Activated CD4-positive, alpha-beta memory T cell treated with anti-CD3 and anti-CD28 coated beads for 36 hours (primary cell): Measurements from ENCODE around the gene BTBD16. TPM values are rescaled to one million over a fixed set of nuclear protein-coding genes. Genes with fewer than 3 reads are reported as not detected.

Experiments
- CTCF ChIA-PET: fragments of 350-600 bp; sonication (Branson Sonifier 250); formaldehyde crosslinking; loops from one replicate; lab custom pipeline; 2021; ENCODE audit warnings: antibody characterized with exemption, inconsistent platforms; lab: Charles Lee
- POLR2A ChIA-PET: fragments of 350-600 bp; sonication (Branson Sonifier 250); formaldehyde crosslinking; loops from one replicate; lab custom pipeline; 2021; ENCODE audit warnings: antibody characterized with exemption; lab: Charles Lee
- DNase-seq: peaks from one replicate; pipeline ENCODE4 v3.0.0-alpha.2; 2020
- H3K27ac Mint-ChIP-seq: one replicate; pipeline ENCODE4 v1.8.0; 2021; ENCODE audit warnings: mixed read lengths
- H3K27me3 Mint-ChIP-seq: one replicate; pipeline ENCODE4 v1.8.0; 2021; ENCODE audit warnings: mixed read lengths
- H3K36me3 Mint-ChIP-seq: one replicate; pipeline ENCODE4 v1.8.0; 2021; ENCODE audit warnings: mixed read lengths
- H3K4me1 Mint-ChIP-seq: one replicate; pipeline ENCODE4 v1.8.0; 2021; ENCODE audit warnings: low read depth, mixed read lengths
- H3K4me3 Mint-ChIP-seq: one replicate; pipeline ENCODE4 v1.8.0; 2021; ENCODE audit warnings: mild to moderate bottlenecking, mixed read lengths
- H3K9me3 Mint-ChIP-seq: one replicate; pipeline ENCODE4 v1.8.0; 2021; ENCODE audit warnings: mixed read lengths
- intact Hi-C: fragments of 100-400 bp; cut with micrococcal nuclease; formaldehyde crosslinking; loops from one replicate; pipeline ENCODE4 v1.15.1; 2023
- total RNA-seq, 2 experiments: library from RNA; stranded (reverse); gene quantifications; one replicate each; pipeline ENCODE4 v1.2.3, GENCODE V29; 2021

Gene BTBD16
- total RNA-seq, 2 experiments from 2014 or later: not detected

GRCh38 chr10:122237331-122237990 is 33.6 kb upstream of the BTBD16 start:
- Mint-ChIP-seq H3K27me3 (no peaks in the 10 kb centered on the region), H3K9me3 (no peaks in the 10 kb centered on the region), H3K36me3 (no peaks in the 10 kb centered on the region), H3K4me3 (no peak overlapping the region), H3K27ac (no peak overlapping the region), H3K4me1 (no peaks in the 10 kb centered on the region)
- ChIA-PET CTCF (no interaction called here), POLR2A (no interaction called here)
- DNase-seq: no peak
- intact Hi-C loops: no loop called here

DNA sequence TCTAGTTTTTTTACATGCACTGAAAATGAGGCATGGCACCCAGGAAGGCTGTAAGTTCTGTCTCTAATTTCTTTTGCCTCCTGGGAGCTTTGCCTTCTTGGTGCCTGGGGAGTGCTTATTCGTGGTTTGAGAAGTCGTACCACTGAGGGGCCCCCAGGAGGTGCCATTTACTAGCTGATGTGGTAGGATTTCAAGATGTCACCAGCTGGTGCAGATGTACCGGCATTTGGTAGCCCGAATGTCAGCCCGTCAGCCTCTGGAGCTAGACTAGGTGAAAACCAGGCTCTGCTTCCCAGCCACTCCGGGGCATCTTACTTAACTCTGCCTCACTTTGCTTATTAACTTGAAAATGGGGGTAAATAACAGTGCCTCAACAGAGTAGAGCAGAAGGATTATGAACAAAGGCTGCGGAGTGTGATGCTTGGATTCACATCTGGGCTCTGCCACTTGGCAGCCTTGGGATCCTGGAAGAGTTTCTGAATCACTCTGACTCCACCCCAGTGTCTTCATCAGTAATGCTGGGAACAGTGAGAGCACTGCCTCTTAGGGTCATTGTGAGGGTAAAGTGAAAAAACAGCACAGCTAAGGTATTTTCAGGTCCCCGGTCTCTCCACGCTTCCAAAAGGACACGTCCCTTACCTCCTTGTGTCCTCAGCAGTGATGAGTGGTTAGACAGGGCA is 31.4 kb upstream of the BTBD16 start:
- CTCF ChIA-PET: interaction anchor here (1.1 kb wide), 1 partner anchor 59 kb away, joined by 3 read pairs; no protein-coding TSS in a partner anchor
- no peak for DNase-seq
- Mint-ChIP-seq H3K36me3 (no peaks in the 10 kb centered on the region), H3K9me3 (no peaks in the 10 kb centered on the region), H3K4me3 (no peak overlapping the region), H3K27ac (no peak overlapping the region), H3K27me3 (no peaks in the 10 kb centered on the region), H3K4me1 (no peaks in the 10 kb centered on the region)
- intact Hi-C loops: no loop called here
- POLR2A ChIA-PET: no interaction called here

DNA sequence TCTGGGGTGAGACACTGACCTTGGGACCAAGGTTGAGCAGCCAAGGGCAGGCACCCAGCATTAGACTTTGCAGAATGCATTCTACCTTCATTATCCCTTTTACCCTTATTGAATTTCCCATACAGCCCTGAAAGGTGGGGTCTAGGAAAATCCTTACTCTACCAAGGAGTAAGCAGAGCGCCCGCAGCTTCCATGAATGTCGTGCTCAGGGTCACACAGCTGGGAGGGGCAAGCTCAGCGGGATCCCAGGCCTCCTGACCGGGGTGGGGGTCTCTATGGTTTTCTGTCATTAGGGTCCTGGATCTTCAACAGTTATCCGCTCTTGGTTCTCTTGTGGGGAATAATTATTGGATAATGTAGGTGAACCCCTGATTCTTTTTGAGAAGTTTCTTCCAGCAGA is 30.7 kb upstream of the BTBD16 start:
- DNase-seq: no peak
- H3K4me1 Mint-ChIP-seq: no peaks in the 10 kb centered on the region
- H3K9me3 Mint-ChIP-seq: no peaks in the 10 kb centered on the region
- H3K4me3 Mint-ChIP-seq: no peak overlapping the region
- H3K27ac Mint-ChIP-seq: no peak overlapping the region
- ChIA-PET CTCF (no interaction called here), POLR2A (no interaction called here)
- no peaks in the 10 kb centered on the region for H3K27me3 Mint-ChIP-seq
- H3K36me3 Mint-ChIP-seq: no peaks in the 10 kb centered on the region
- intact Hi-C loops: no loop called here

- intact Hi-C loops: no loop called here
- DNase-seq: no peak
- Mint-ChIP-seq H3K27ac (no peak overlapping the region), H3K36me3 (no peaks in the 10 kb centered on the region), H3K4me3 (no peak overlapping the region), H3K27me3 (no peaks in the 10 kb centered on the region), H3K9me3 (no peaks in the 10 kb centered on the region), H3K4me1 (no peaks in the 10 kb centered on the region)
- CTCF ChIA-PET: no interaction called here
- POLR2A ChIA-PET: no interaction called here
Observed at GRCh38 chr10:122241836-122242235, 29.3 kb upstream of the BTBD16 start.

GRCh38 chr10:122243550-122243949 is 27.5 kb upstream of the BTBD16 start:
- ChIA-PET POLR2A (no interaction called here), CTCF (no interaction called here)
- Mint-ChIP-seq H3K27ac (no peak overlapping the region), H3K4me3 (no peak overlapping the region), H3K4me1 (no peaks in the 10 kb centered on the region), H3K9me3 (no peaks in the 10 kb centered on the region), H3K36me3 (no peaks in the 10 kb centered on the region), H3K27me3 (no peaks in the 10 kb centered on the region)
- DNase-seq: no peak
- intact Hi-C loops: no loop called here

DNA sequence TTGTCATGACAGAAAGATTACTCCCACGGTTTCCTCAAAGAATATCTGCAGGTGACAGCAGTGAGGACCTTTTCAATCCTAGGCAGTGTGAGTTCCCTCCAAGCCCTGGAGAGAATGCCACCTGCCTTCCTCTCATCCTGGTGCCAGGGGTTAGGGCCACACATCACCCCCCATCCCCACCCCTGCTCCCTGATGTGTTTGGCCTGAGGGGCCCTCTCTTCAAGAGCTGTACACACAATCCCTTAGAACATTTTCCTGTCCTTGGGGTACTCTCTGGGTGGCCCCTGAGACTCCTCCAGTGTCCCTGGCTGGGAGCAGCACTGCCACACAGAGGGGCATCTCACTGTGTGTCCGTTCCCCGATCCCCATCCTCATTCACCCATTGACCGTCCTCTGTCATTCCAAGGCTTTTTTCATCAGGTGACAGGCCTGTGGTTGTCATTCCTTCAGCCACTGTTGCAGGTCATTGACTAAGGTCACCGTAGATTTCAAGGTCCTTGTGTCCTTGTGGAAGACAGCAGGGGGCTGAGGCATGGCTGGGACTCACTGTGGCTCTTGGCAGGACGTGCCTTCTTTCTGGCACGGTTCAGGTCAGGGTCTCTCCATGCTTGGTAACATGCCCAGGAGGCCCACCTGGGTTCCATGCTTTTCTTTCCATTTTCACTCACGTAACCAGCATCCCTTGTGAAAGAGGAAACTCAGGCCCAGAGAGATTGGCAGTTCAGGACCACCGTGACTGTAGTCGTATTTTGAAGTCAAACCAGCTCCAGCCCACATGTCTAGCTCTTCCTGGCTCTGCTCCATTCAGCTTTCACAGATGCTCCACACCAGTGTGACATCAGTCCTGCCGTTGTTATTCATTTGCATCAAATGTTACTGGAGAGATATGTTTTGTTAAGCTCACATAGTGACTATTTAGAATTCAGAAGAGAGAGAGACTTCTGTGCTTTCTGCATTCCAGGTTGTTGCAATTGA is 26.8 kb upstream of the BTBD16 start:
- no peaks in the 10 kb centered on the region for H3K36me3 Mint-ChIP-seq
- no peak overlapping the region for H3K4me3 Mint-ChIP-seq
- intact Hi-C loops: no loop called here
- no peaks in the 10 kb centered on the region for H3K9me3 Mint-ChIP-seq
- ChIA-PET CTCF (interaction anchor here (2.0 kb wide), 1 partner anchor 23 kb away, joined by 5 read pairs; no protein-coding TSS in a partner anchor), POLR2A (no interaction called here)
- H3K27me3 Mint-ChIP-seq: no peaks in the 10 kb centered on the region
- H3K4me1 Mint-ChIP-seq: no peaks in the 10 kb centered on the region
- H3K27ac Mint-ChIP-seq: no peak overlapping the region
- no peak for DNase-seq

DNA sequence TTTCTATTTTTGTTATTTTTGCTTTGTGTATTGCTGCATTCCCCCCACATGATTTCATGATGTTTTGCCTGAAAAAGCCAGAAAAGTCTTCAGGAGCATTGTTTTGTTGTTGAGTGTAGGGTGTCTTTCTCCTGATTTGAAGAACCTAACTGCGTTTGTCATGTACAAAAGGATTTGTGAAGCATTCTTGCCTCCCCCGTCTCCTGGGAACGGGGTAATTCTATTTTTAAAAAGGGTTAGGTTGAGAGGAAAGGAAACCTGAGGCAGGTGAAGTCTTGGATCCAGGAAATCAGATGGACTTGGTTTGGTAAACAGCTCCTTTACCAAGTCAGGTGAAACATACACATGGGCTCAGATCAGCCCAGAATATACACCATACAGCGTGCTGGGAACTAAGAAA is 26.0 kb upstream of the BTBD16 start:
- DNase-seq: no peak
- ChIA-PET CTCF (interaction anchor here (2.0 kb wide), 1 partner anchor 22 kb away, joined by 5 read pairs; no protein-coding TSS in a partner anchor), POLR2A (no interaction called here)
- Mint-ChIP-seq H3K27me3 (no peaks in the 10 kb centered on the region), H3K9me3 (no peaks in the 10 kb centered on the region), H3K4me1 (no peaks in the 10 kb centered on the region), H3K27ac (no peak overlapping the region), H3K4me3 (no peak overlapping the region), H3K36me3 (no peaks in the 10 kb centered on the region)
- intact Hi-C loops: no loop called here

DNA sequence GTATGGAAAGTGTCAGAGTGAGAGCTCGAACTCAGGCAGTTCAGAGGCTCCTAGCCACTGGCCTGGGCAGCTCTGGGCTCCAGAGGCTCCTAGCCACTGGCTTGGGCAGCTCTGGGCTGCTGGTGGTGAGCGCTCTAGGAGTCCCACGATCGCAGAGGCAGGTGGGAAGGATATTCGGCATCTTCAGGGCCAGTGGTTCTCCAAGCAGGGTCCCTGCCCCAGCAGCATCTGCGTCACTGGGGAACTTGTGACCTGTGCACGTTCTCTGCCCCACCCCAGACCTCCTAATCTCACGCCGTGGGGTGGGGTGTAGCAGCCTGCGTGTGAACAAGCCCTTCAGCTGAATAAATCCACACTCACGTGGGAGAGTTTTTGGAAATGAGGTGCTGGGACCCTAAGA is 25.2 kb upstream of the BTBD16 start:
- Mint-ChIP-seq H3K4me1 (no peaks in the 10 kb centered on the region), H3K27me3 (no peaks in the 10 kb centered on the region), H3K27ac (no peak overlapping the region), H3K9me3 (no peaks in the 10 kb centered on the region), H3K36me3 (no peaks in the 10 kb centered on the region), H3K4me3 (no peak overlapping the region)
- DNase-seq: no peak
- CTCF ChIA-PET: interaction anchor here (2.0 kb wide), 1 partner anchor 21 kb away, joined by 5 read pairs; no protein-coding TSS in a partner anchor
- intact Hi-C loops: no loop called here
- POLR2A ChIA-PET: interaction anchor here (1.6 kb wide), 1 partner anchor 18 kb away, joined by 4 read pairs; no protein-coding TSS in a partner anchor

- CTCF ChIA-PET: interaction anchor here (0.5 to 2.0 kb wide), 4 partner anchors 20 to 775 kb away, joined by 3 to 5 read pairs (median 4); partner anchors contain the start of gene BTBD16
Observed at GRCh38 chr10:122246830-122247520, 24.1 kb upstream of the BTBD16 start.

GRCh38 chr10:122248356-122249302 is 22.5 kb upstream of the BTBD16 start:
- peaks cover 4% of the 10 kb centered on the region for H3K27me3 Mint-ChIP-seq
- CTCF ChIA-PET: interaction anchor here (1.4 kb wide), 1 partner anchor 20 kb away, joined by 4 read pairs; no protein-coding TSS in a partner anchor
- intact Hi-C loops: no loop called here
- no peak overlapping the region for H3K4me3 Mint-ChIP-seq
- POLR2A ChIA-PET: no interaction called here
- no peak overlapping the region for H3K27ac Mint-ChIP-seq
- H3K9me3 Mint-ChIP-seq: no peaks in the 10 kb centered on the region
- no peak for DNase-seq
- no peaks in the 10 kb centered on the region for H3K4me1 Mint-ChIP-seq
- H3K36me3 Mint-ChIP-seq: no peaks in the 10 kb centered on the region

More at GRCh38 chr10:122246830-122247520, 24.1 kb upstream of the BTBD16 start:
- H3K27me3 Mint-ChIP-seq: peaks cover 2% of the 10 kb centered on the region
- intact Hi-C loops: no loop called here
- POLR2A ChIA-PET: interaction anchor here (1.0 to 1.6 kb wide), 2 partner anchors 17 to 19 kb away, joined by 3 to 4 read pairs; no protein-coding TSS in a partner anchor
- no peaks in the 10 kb centered on the region for H3K9me3 Mint-ChIP-seq
- DNase-seq: no peak
- H3K36me3 Mint-ChIP-seq: no peaks in the 10 kb centered on the region
- H3K27ac Mint-ChIP-seq: no peak overlapping the region
- no peaks in the 10 kb centered on the region for H3K4me1 Mint-ChIP-seq
- no peak overlapping the region for H3K4me3 Mint-ChIP-seq
